Mesothelial cell of epicardium (in vitro differentiated cells): ENCODE measurements around the gene TLR6. TPM values are rescaled to one million over a fixed set of nuclear protein-coding genes. Genes with fewer than 3 reads are reported as not detected.

Experiments used
- DNase-seq, 2 experiments: peaks; one replicate each; pipeline ENCODE4 v3.0.0; 2021; ENCODE audit warnings: low spot score in 2 of 2; ENCODE audit not compliant: unreplicated experiment in 2 of 2
- H3K27ac Mint-ChIP-seq: 2 replicates; pipeline ENCODE4 v1.8.0; 2021; ENCODE audit warnings: mixed read lengths
- H3K27me3 Mint-ChIP-seq: 2 replicates; pipeline ENCODE4 v1.8.0; 2021; ENCODE audit warnings: low read depth, mixed read lengths
- H3K36me3 Mint-ChIP-seq: 2 replicates; pipeline ENCODE4 v1.8.0; 2021; ENCODE audit warnings: mixed read lengths
- H3K4me1 Mint-ChIP-seq: 2 replicates; pipeline ENCODE4 v1.8.0; 2021; ENCODE audit warnings: mixed read lengths
- H3K4me3 Mint-ChIP-seq: 2 replicates; pipeline ENCODE4 v1.8.0; 2021; ENCODE audit warnings: mild to moderate bottlenecking, moderate library complexity, mixed read lengths
- H3K9me3 Mint-ChIP-seq: 2 replicates; pipeline ENCODE4 v1.8.0; 2021; ENCODE audit warnings: mixed read lengths
- CTCF ChIP-seq: fragments of 200-600 bp; sonication (generic); IDR thresholded peaks from one replicate; pipeline ENCODE4 v1.5.0; 2021; ENCODE audit warnings: antibody characterized with exemption; ENCODE audit not compliant: unreplicated experiment
- total RNA-seq: library from RNA; stranded (reverse); gene quantifications from 3 replicates; pipeline ENCODE4 v1.2.1, GENCODE V29; 2021

Gene TLR6
- total RNA-seq, 1 donor from 2014 or later: 0.98 TPM

- Mint-ChIP-seq H3K4me3 (no peak overlapping the region), H3K9me3 (peaks cover 28% of the 10 kb centered on the region), H3K4me1 (peaks cover 8% of the 10 kb centered on the region), H3K27me3 (no peaks in the 10 kb centered on the region), H3K36me3 (peaks cover 6% of the 10 kb centered on the region), H3K27ac (no peak overlapping the region)
- no peak for DNase-seq
- TF ChIP-seq CTCF: no peak
Observed at GRCh38 chr4:38802561-38803355, 53.9 kb downstream of the TLR6 start.

GRCh38 chr4:38800961-38801450, 55.6 kb downstream of the TLR6 start:
- peaks cover 6% of the 10 kb centered on the region for H3K27me3 Mint-ChIP-seq
- peaks cover 28% of the 10 kb centered on the region for H3K9me3 Mint-ChIP-seq
- H3K4me3 Mint-ChIP-seq: no peak overlapping the region
- no peak for DNase-seq
- H3K27ac Mint-ChIP-seq: no peak overlapping the region
- H3K4me1 Mint-ChIP-seq: peaks cover 8% of the 10 kb centered on the region
- no peak for TF ChIP-seq CTCF
- peaks cover 6% of the 10 kb centered on the region for H3K36me3 Mint-ChIP-seq

DNA sequence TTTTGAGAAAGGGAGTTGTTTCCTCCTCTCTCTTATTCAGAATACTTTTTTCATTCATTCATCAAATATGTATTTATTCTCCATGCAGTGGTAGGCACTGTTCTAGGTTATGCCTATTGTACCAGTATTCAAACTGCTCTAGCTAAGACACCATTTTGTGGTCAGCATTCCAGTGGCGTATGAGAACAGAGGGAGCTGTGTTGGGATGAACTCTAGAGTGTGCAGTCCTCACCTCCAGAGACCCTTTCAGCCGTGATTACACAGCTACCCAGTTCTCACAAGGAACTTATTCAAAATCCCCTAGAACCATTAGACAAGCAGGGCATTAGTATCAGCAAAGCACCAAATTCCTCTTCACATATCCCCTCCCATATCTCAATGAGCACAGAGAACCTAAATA, 56.3 kb downstream of the TLR6 start:
- Mint-ChIP-seq H3K27ac (no peak overlapping the region), H3K9me3 (peaks cover 28% of the 10 kb centered on the region), H3K36me3 (peaks cover 6% of the 10 kb centered on the region), H3K4me3 (no peak overlapping the region), H3K4me1 (peaks cover 8% of the 10 kb centered on the region), H3K27me3 (peaks cover 6% of the 10 kb centered on the region)
- no peak for TF ChIP-seq CTCF
- DNase-seq: no peak

DNA sequence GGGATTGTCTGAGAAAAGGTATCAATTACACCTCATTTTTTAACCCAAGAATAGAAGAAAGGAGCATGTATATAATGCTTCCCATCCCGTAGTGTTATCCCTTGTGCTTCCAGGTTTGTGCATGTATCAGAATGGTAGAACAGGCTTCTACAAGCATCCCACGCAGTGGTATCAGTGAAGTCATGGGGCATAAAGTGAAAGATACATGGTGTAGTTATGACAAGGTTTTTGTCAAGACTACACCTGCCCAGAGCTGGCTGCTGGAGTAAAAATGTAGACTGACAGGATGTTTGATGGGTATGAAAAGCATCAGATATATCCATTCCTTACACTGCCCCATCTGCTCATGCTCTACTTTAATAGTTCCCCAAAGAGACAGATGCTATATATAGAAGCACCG, 61.5 kb downstream of the TLR6 start:
- DNase-seq: no peak
- Mint-ChIP-seq H3K4me3 (no peak overlapping the region), H3K4me1 (no peaks in the 10 kb centered on the region), H3K27me3 (peaks cover 13% of the 10 kb centered on the region), H3K27ac (no peak overlapping the region), H3K36me3 (no peaks in the 10 kb centered on the region), H3K9me3 (peaks cover 10% of the 10 kb centered on the region)
- TF ChIP-seq CTCF: no peak

- Mint-ChIP-seq H3K27me3 (peaks cover 14% of the 10 kb centered on the region), H3K4me3 (no peak overlapping the region), H3K4me1 (no peaks in the 10 kb centered on the region), H3K27ac (no peak overlapping the region), H3K9me3 (peaks cover 10% of the 10 kb centered on the region), H3K36me3 (no peaks in the 10 kb centered on the region)
- TF ChIP-seq CTCF: no peak
- no peak for DNase-seq
Observed at GRCh38 chr4:38794051-38794450, 62.6 kb downstream of the TLR6 start.
